Epithelial cell of esophagus (primary cell): ENCODE measurements around the gene MSMO1.

Source experiments
- DNase-seq: peaks from one replicate; pipeline ENCODE4 v3.0.0; 2010; ENCODE audit warnings: low read depth
- H3K4me3 ChIP-seq: 2 replicates; pipeline ENCODE4 v1.5.1; 2011; ENCODE audit warnings: mild to moderate bottlenecking, low read length, control low read depth
- TF ChIP-seq, protein P1 (sequence below): IDR thresholded peaks from 2 replicates; pipeline ENCODE4 v1.5.1; 2011; ENCODE audit warnings: low read depth, mild to moderate bottlenecking, low read length, control low read depth, inconsistent platforms; ENCODE audit not compliant: insufficient read depth; ENCODE audit errors: missing control alignments

The MSMO1 gene

DNA sequence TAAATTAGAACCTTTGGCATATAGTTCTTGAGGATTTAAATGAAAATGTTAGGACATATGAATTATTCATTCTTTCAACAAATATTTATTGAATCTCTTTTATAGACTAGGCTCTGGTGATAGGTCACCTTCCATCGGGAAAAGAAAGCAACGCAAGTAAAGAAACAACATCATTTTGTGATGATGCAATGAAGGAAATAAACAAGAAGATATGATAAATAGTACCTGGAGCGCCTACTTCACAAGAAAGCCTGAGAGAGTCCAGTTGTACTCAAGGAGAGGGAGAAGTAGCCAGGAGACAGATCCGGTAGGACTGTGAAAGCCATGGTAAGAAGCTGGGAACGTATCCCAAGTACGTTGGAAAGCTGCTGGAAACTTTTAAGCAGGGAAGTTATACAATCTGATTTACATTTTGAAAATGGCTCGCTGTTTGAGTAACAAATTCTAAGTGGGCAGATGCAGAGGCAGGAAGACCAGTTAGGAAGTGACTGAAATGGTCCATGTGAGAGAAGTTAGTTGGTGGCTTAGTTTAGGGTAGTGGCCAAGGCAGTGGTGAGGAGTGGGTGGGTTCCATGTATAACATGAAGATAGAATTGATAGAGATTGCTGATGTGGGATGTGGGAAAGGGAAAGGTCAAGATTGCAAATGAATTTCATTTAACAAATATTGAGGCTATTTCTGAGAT lies 33.7 kb downstream of the MSMO1 start:
- H3K4me3 ChIP-seq: no peak overlapping the region
- DNase-seq: no peak
- TF ChIP-seq, protein P1, sequence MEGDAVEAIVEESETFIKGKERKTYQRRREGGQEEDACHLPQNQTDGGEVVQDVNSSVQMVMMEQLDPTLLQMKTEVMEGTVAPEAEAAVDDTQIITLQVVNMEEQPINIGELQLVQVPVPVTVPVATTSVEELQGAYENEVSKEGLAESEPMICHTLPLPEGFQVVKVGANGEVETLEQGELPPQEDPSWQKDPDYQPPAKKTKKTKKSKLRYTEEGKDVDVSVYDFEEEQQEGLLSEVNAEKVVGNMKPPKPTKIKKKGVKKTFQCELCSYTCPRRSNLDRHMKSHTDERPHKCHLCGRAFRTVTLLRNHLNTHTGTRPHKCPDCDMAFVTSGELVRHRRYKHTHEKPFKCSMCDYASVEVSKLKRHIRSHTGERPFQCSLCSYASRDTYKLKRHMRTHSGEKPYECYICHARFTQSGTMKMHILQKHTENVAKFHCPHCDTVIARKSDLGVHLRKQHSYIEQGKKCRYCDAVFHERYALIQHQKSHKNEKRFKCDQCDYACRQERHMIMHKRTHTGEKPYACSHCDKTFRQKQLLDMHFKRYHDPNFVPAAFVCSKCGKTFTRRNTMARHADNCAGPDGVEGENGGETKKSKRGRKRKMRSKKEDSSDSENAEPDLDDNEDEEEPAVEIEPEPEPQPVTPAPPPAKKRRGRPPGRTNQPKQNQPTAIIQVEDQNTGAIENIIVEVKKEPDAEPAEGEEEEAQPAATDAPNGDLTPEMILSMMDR: no peak

- TF ChIP-seq, protein P1: no peak
- no peak for DNase-seq
- no peak overlapping the region for H3K4me3 ChIP-seq
Measured at GRCh38 chr4:165361810-165362209, 34.3 kb downstream of the MSMO1 start.

DNA sequence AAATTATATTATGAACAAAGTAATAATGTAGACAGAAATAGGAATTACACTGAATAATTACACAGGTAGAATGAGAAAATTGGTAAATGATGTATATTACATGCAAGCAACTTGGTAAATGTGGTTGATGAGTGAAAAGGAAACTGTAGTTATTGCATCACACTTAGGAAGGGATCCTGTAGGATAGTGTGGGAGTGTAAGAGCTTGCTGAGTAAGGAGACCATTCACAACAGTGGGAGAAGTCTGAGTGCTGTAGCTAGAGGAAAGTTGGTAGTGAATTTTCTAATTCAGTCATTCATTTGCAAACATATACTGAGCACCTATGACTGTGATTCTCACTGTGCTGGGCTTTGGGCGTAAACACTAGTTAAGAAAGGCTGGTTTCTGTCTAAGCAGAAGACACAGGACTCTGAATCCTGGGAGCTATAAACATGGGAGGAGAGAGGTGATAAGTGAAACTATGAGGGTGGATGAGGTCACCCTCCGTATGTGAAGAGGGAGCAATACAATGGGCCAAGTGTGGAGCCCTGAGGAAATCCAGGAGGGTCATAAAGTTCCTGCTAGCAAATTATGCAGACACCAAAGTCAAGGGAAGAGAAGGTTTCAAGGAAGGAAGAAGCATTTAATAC lies 37.1 kb downstream of the MSMO1 start:
- H3K4me3 ChIP-seq: no peak overlapping the region
- TF ChIP-seq, protein P1: no peak
- DNase-seq: peak; percentile 75

DNA sequence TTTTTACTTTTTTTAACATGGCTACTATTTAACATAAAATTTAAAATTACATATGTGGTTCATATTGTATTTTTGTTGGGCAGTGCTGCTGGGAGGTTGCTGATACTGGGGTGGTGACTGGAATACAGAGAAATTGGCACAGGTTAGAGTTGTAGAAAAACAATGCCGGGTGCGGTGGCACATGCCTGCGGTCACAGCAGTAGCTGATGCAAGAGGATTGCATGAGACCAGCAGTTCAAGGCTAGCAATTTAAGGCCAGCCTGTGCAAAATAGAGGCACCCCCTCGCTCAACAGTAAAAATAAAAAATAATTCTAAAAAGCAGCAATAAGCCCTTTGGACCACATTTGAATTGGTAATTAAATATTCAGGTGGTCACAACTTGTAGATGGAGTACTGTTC lies 39.6 kb downstream of the MSMO1 start:
- H3K4me3 ChIP-seq: no peak overlapping the region
- no peak for DNase-seq
- TF ChIP-seq, protein P1: no peak

GRCh38 chr4:165368114-165368513 lies 40.6 kb downstream of the MSMO1 start:
- TF ChIP-seq, protein P1: no peak
- no peak for DNase-seq
- H3K4me3 ChIP-seq: no peak overlapping the region

- no peak for DNase-seq
- no peak overlapping the region for H3K4me3 ChIP-seq
- TF ChIP-seq, protein P1: no peak
Measured at GRCh38 chr4:165368567-165368966, 41.1 kb downstream of the MSMO1 start.

DNA sequence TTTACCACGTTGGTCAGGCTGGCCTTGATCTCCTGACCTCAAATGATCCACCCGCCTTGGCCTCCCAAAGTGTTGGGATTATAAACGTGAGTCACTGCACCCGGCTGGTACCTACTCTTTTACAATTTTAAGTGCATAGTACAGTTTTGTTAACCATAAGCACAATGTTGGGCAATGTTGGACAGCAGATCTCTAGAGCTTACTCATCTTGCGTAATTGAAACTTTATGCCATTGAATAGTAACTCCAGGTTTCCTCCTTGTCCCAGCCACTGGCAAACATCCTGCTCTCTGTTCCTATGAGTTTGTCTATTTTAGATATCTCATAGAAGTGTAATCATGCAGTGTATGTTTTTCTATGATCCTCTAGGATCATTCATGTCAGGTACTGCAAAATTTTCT lies 42.1 kb downstream of the MSMO1 start:
- peak; percentile 82 for DNase-seq
- TF ChIP-seq, protein P1: no peak
- no peak overlapping the region for H3K4me3 ChIP-seq
